Measurements from ENCODE around the gene PROM1.

Gene PROM1

DNA sequence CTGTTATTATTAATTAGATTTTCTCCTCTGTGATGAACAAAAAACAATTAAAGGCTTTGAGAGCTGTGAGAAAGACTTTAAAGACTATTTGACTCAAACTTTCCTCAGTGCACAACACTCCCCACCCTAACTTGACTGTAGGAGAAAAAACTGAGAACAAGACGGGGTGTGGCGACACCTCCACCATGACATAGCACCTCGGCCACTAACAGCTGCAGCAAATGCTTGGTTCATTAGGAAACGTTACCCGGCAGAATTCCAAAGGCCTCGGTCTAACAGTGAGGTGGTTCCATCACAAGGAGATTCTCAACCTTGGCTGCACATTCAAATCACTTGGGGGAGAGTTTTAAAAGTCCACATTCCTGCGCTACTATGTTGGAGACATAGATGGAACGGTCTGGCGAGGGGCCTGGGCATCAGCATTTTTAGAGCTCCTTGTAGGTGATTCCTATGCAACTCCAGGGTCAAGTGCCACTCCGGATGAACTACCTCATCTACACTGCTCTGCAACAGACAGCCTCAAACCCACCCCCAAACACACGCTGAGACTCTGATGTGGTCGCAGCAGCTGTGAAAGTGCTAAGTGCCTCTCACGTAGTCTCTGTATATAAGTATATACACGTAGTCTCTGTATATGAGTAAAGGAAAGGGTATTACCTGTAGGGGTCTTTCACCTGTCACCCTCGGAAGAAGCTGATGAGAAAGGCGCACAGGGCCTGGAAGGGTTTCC lies 121.9 kb downstream of the PROM1 start:
- H3K9ac ChIP-seq (ENCODE audit: low read depth, low read length, poor library complexity, severe bottlenecking) = no peak overlapping the region
- H3F3A ChIP-seq (ENCODE audit: low read depth) = no peaks in the 10 kb centered on the region
- no peaks in the 10 kb centered on the region for H3K79me2 ChIP-seq (ENCODE audit: insufficient read depth, low read length)
- H3K4me2 ChIP-seq (ENCODE audit: low read depth, low read length, poor library complexity, severe bottlenecking) = peak overlapping the region; percentile 52
- TF ChIP-seq CTCF (conservative IDR thresholded peaks at IDR 0.05; ENCODE audit: low read length) (no peak), EZH2phosphoT487 (IDR thresholded peaks at IDR 0.05; ENCODE audit: borderline replicate concordance) (no peak)
- no peak overlapping the region; the same call in 1 of the 2 replicates for H2AFZ ChIP-seq (ENCODE audit: low read length)
- H4K20me1 ChIP-seq (ENCODE audit: insufficient read depth, low read length, poor library complexity, severe bottlenecking) = no peaks in the 10 kb centered on the region
- H3K9me3 ChIP-seq (ENCODE audit: insufficient read depth, low read depth, low read length) = no peaks in the 10 kb centered on the region
- H3K27me3 ChIP-seq (ENCODE audit: insufficient read depth, low read length, poor library complexity, severe bottlenecking) = no peaks in the 10 kb centered on the region
- H3K4me1 ChIP-seq (ENCODE audit: insufficient read depth, low read length, poor library complexity, severe bottlenecking) = peaks cover 6% of the 10 kb centered on the region
- no peaks in the 10 kb centered on the region for H3K36me3 ChIP-seq (ENCODE audit: insufficient read depth, low read length)
- no peak overlapping the region for H3K4me3 ChIP-seq (ENCODE audit: low read length, poor library complexity, severe bottlenecking)
- no peaks in the 10 kb centered on the region for H3K9me2 ChIP-seq (replicated peaks; ENCODE audit: low read depth, low read length)

GRCh38 chr4:15958562-15958961 lies 125.3 kb downstream of the PROM1 start:
- Histone ChIP-seq H3K79me2 (ENCODE audit: insufficient read depth, low read length) (no peaks in the 10 kb centered on the region), H3K9me2 (replicated peaks; ENCODE audit: low read depth, low read length) (no peaks in the 10 kb centered on the region), H3K4me1 (ENCODE audit: insufficient read depth, low read length, poor library complexity, severe bottlenecking) (peaks cover 4% of the 10 kb centered on the region), H2AFZ (ENCODE audit: low read length) (no peak overlapping the region), H4K20me1 (ENCODE audit: insufficient read depth, low read length, poor library complexity, severe bottlenecking) (no peaks in the 10 kb centered on the region), H3K9ac (ENCODE audit: low read depth, low read length, poor library complexity, severe bottlenecking) (no peak overlapping the region), H3K36me3 (ENCODE audit: insufficient read depth, low read length) (no peaks in the 10 kb centered on the region), H3K4me2 (ENCODE audit: low read depth, low read length, poor library complexity, severe bottlenecking) (no peak overlapping the region), H3K27me3 (ENCODE audit: insufficient read depth, low read length, poor library complexity, severe bottlenecking) (no peaks in the 10 kb centered on the region), H3K9me3 (ENCODE audit: insufficient read depth, low read depth, low read length) (no peaks in the 10 kb centered on the region), H3F3A (ENCODE audit: low read depth) (no peaks in the 10 kb centered on the region), H3K4me3 (ENCODE audit: low read length, poor library complexity, severe bottlenecking) (no peak overlapping the region)
- TF ChIP-seq CTCF (conservative IDR thresholded peaks at IDR 0.05; ENCODE audit: low read length) (no peak), EZH2phosphoT487 (IDR thresholded peaks at IDR 0.05; ENCODE audit: borderline replicate concordance) (no peak)

- no peak overlapping the region for H3K4me2 ChIP-seq (ENCODE audit: low read depth, low read length, poor library complexity, severe bottlenecking)
- H3K9me3 ChIP-seq (ENCODE audit: insufficient read depth, low read depth, low read length) = no peaks in the 10 kb centered on the region
- H2AFZ ChIP-seq (ENCODE audit: low read length) = no peak overlapping the region
- H3K27me3 ChIP-seq (ENCODE audit: insufficient read depth, low read length, poor library complexity, severe bottlenecking) = no peaks in the 10 kb centered on the region
- no peak overlapping the region for H3K4me3 ChIP-seq (ENCODE audit: low read length, poor library complexity, severe bottlenecking)
- no peak overlapping the region for H3K9ac ChIP-seq (ENCODE audit: low read depth, low read length, poor library complexity, severe bottlenecking)
- no peaks in the 10 kb centered on the region for H4K20me1 ChIP-seq (ENCODE audit: insufficient read depth, low read length, poor library complexity, severe bottlenecking)
- H3F3A ChIP-seq (ENCODE audit: low read depth) = no peaks in the 10 kb centered on the region
- no peaks in the 10 kb centered on the region for H3K36me3 ChIP-seq (ENCODE audit: insufficient read depth, low read length)
- H3K79me2 ChIP-seq (ENCODE audit: insufficient read depth, low read length) = no peaks in the 10 kb centered on the region
- H3K4me1 ChIP-seq (ENCODE audit: insufficient read depth, low read length, poor library complexity, severe bottlenecking) = no peaks in the 10 kb centered on the region
- TF ChIP-seq CTCF (conservative IDR thresholded peaks at IDR 0.05; ENCODE audit: low read length) = peak; percentile 98
- no peak for TF ChIP-seq EZH2phosphoT487 (IDR thresholded peaks at IDR 0.05; ENCODE audit: borderline replicate concordance)
- no peaks in the 10 kb centered on the region for H3K9me2 ChIP-seq (replicated peaks; ENCODE audit: low read depth, low read length)
Measured at GRCh38 chr4:15956179-15956850, 127.5 kb downstream of the PROM1 start.
